ENCODE results near the gene EIF4A2.

- TF ChIP-seq CTCF (IDR thresholded peaks at IDR 0.05) = no peak
- no peak for TF ChIP-seq REST (IDR thresholded peaks at IDR 0.05; ENCODE audit: insufficient read depth in 1 of 2, low read depth in 2 of 2, low read length in 1 of 2)
Observed at GRCh38 chr3:186742618-186743380, 40.6 kb upstream of the EIF4A2 start.

Data from Panc1 (cell line).